ENCODE data around the gene CENPE. TPM values are rescaled to one million over a fixed set of nuclear protein-coding genes. Genes with fewer than 3 reads are reported as not detected.

CENPE gene
- polyA plus RNA-seq, 1 donor (not counting 4 experiments of a cell fraction or from before 2014, with no cell fraction given) = 6.1 TPM

- no peak overlapping the region for H3K4me2 ChIP-seq (ENCODE audit: control insufficient read depth, extremely low read depth, insufficient read depth, low read depth, low read length)
- peaks cover 5 to 22% of the 10 kb centered on the region in 2 experiments for H3K36me3 ChIP-seq (ENCODE audit: control insufficient read depth in 2 of 2, extremely low read depth in 1 of 2, insufficient read depth in 2 of 2, low read length in 2 of 2)
- H3K9ac ChIP-seq (ENCODE audit: control insufficient read depth, extremely low read depth, insufficient read depth, low read length) = no peak overlapping the region
- TF ChIP-seq, protein P1, sequence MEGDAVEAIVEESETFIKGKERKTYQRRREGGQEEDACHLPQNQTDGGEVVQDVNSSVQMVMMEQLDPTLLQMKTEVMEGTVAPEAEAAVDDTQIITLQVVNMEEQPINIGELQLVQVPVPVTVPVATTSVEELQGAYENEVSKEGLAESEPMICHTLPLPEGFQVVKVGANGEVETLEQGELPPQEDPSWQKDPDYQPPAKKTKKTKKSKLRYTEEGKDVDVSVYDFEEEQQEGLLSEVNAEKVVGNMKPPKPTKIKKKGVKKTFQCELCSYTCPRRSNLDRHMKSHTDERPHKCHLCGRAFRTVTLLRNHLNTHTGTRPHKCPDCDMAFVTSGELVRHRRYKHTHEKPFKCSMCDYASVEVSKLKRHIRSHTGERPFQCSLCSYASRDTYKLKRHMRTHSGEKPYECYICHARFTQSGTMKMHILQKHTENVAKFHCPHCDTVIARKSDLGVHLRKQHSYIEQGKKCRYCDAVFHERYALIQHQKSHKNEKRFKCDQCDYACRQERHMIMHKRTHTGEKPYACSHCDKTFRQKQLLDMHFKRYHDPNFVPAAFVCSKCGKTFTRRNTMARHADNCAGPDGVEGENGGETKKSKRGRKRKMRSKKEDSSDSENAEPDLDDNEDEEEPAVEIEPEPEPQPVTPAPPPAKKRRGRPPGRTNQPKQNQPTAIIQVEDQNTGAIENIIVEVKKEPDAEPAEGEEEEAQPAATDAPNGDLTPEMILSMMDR (optimal IDR thresholded peaks at IDR 0.05 in 1 of 3, IDR thresholded peaks at IDR 0.05 in 1 of 3, conservative IDR thresholded peaks at IDR 0.05 in 1 of 3; ENCODE audit: extremely low read depth in 1 of 3, insufficient read depth in 2 of 3, low read length in 3 of 3) = no peak
- TF ChIP-seq EZH2 (IDR thresholded peaks at IDR 0.05; ENCODE audit: low read length) = no peak
- H3K27me3 ChIP-seq (ENCODE audit: control insufficient read depth, extremely low read depth, insufficient read depth, low read length) = no peaks in the 10 kb centered on the region
- H3K9me3 ChIP-seq (ENCODE audit: control insufficient read depth, low read depth, low read length) = no peaks in the 10 kb centered on the region
- no peak overlapping the region for H3K4me3 ChIP-seq (ENCODE audit: control insufficient read depth in 2 of 3, extremely low read depth in 1 of 3, insufficient read depth in 2 of 3, low read depth in 1 of 3, low read length in 3 of 3)
- no peaks in the 10 kb centered on the region for H3K4me1 ChIP-seq (ENCODE audit: control insufficient read depth, extremely low read depth, insufficient read depth, low read length)
- DNase-seq (ENCODE audit: low read depth, low spot score) = no peak
- dilution Hi-C loops (cut with MboI; ENCODE audit: extremely low pct_ligation_motif_present, low sequenced_read_pairs) = no loop called here
- no peak for FAIRE-seq
- H3K27ac ChIP-seq (ENCODE audit: control insufficient read depth, insufficient read depth, low read length) = no peak overlapping the region
- no peaks in the 10 kb centered on the region for H3K79me2 ChIP-seq (ENCODE audit: control insufficient read depth, insufficient read depth, low read length)
- no peaks in the 10 kb centered on the region for H3K9me1 ChIP-seq (ENCODE audit: control insufficient read depth, extremely low read depth, insufficient read depth, low read length)
- H2AFZ ChIP-seq (ENCODE audit: control insufficient read depth, low read length) = no peak overlapping the region
- H4K20me1 ChIP-seq (ENCODE audit: control insufficient read depth, extremely low read depth, insufficient read depth, low read length) = no peaks in the 10 kb centered on the region
These were observed 53.2 kb downstream of the CENPE start for GRCh38 chr4:103144926-103145325.

GRCh38 chr4:103137446-103137827, 60.7 kb downstream of the CENPE start:
- peak overlapping the region; percentile 71 for H3K27ac ChIP-seq (ENCODE audit: control insufficient read depth, insufficient read depth, low read length)
- dilution Hi-C loops (cut with MboI; ENCODE audit: extremely low pct_ligation_motif_present, low sequenced_read_pairs) = no loop called here

More at GRCh38 chr4:103137446-103137827, 60.7 kb downstream of the CENPE start:
- H3K27me3 ChIP-seq (ENCODE audit: control insufficient read depth, extremely low read depth, insufficient read depth, low read length) = no peaks in the 10 kb centered on the region
- TF ChIP-seq EZH2 (IDR thresholded peaks at IDR 0.05; ENCODE audit: low read length) = no peak
- TF ChIP-seq, protein P1 (optimal IDR thresholded peaks at IDR 0.05 in 1 of 3, IDR thresholded peaks at IDR 0.05 in 1 of 3, conservative IDR thresholded peaks at IDR 0.05 in 1 of 3; ENCODE audit: extremely low read depth in 1 of 3, insufficient read depth in 2 of 3, low read length in 3 of 3) = peak in 1 of 3 experiments; percentile 21
- DNase-seq (ENCODE audit: low read depth, low spot score) = peak; percentile 59
- no peaks in the 10 kb centered on the region for H3K79me2 ChIP-seq (ENCODE audit: control insufficient read depth, insufficient read depth, low read length)
- H3K36me3 ChIP-seq (ENCODE audit: control insufficient read depth in 2 of 2, extremely low read depth in 1 of 2, insufficient read depth in 2 of 2, low read length in 2 of 2) = peaks cover 1 to 20% of the 10 kb centered on the region in 2 experiments
- no peaks in the 10 kb centered on the region for H3K9me3 ChIP-seq (ENCODE audit: control insufficient read depth, low read depth, low read length)
- H3K4me3 ChIP-seq (ENCODE audit: control insufficient read depth in 2 of 3, extremely low read depth in 1 of 3, insufficient read depth in 2 of 3, low read depth in 1 of 3, low read length in 3 of 3) = no peak overlapping the region
- H4K20me1 ChIP-seq (ENCODE audit: control insufficient read depth, extremely low read depth, insufficient read depth, low read length) = no peaks in the 10 kb centered on the region
- H3K4me2 ChIP-seq (ENCODE audit: control insufficient read depth, extremely low read depth, insufficient read depth, low read depth, low read length) = peak overlapping the region; percentile 38
- H3K4me1 ChIP-seq (ENCODE audit: control insufficient read depth, extremely low read depth, insufficient read depth, low read length) = peaks cover 17% of the 10 kb centered on the region
- H3K9me1 ChIP-seq (ENCODE audit: control insufficient read depth, extremely low read depth, insufficient read depth, low read length) = no peaks in the 10 kb centered on the region
- FAIRE-seq = no peak
- no peak overlapping the region for H3K9ac ChIP-seq (ENCODE audit: control insufficient read depth, extremely low read depth, insufficient read depth, low read length)
- H2AFZ ChIP-seq (ENCODE audit: control insufficient read depth, low read length) = peak overlapping the region; percentile 3

Data from keratinocyte (primary cell).